GM12878 (cell line): ENCODE results near the gene MBD2.

Experiments
- CHD1 ChIP-seq: IDR thresholded peaks from 2 replicates; pipeline ENCODE4 v1.6.1; 2012; ENCODE audit warnings: low read depth, low read length, improper control_type of control experiment
- EZH2 ChIP-seq: IDR thresholded peaks from 2 replicates; pipeline ENCODE4 v1.6.1; 2012; ENCODE audit warnings: low read depth, mild to moderate bottlenecking, control low read depth, inconsistent platforms, low read length, borderline replicate concordance; ENCODE audit not compliant: control insufficient read depth
- GABPA ChIP-seq: IDR thresholded peaks from 2 replicates; pipeline ENCODE4 v1.6.1; 2014; ENCODE audit warnings: antibody characterized with exemption, low read depth, mild to moderate bottlenecking, inconsistent platforms
- HDGF ChIP-seq: fragments of 450-650 bp; IDR thresholded peaks from 2 replicates; pipeline ENCODE4 v1.6.1; 2016; ENCODE audit warnings: antibody characterized with exemption
- MYC ChIP-seq: IDR thresholded peaks from 2 replicates; pipeline ENCODE4 v1.6.1; 2011; ENCODE audit warnings: mild to moderate bottlenecking, low read length, moderate library complexity, inconsistent platforms; ENCODE audit not compliant: insufficient read depth, insufficient replicate concordance, insufficient read length, severe bottlenecking
- RAD21 ChIP-seq: IDR thresholded peaks from 2 replicates; pipeline ENCODE4 v1.6.1; 2011; ENCODE audit warnings: mild to moderate bottlenecking, low read depth, low read length, moderate library complexity; ENCODE audit not compliant: insufficient read depth
- SUZ12 ChIP-seq: fragments of 200-600 bp; sonication (generic); IDR thresholded peaks from one replicate; pipeline ENCODE4 v1.6.1; 2018; ENCODE audit warnings: antibody characterized with exemption, mild to moderate bottlenecking; ENCODE audit not compliant: unreplicated experiment

GRCh38 chr18:54197747-54198411 is 26.6 kb downstream of the MBD2 start:
- TF ChIP-seq HDGF (no peak), RAD21 (no peak), MYC (no peak), GABPA (no peak), SUZ12 (no peak), CHD1 (no peak), EZH2 (no peak)
